Endothelial cell (in vitro differentiated cells): ENCODE measurements around the gene MSL3. TPM values are rescaled to one million over a fixed set of nuclear protein-coding genes. Genes with fewer than 3 reads are reported as not detected.

ENCODE experiments used
- DNase-seq: peaks from one replicate; pipeline ENCODE4 v3.0.0; 2021; ENCODE audit warnings: low spot score
- H3K27ac Mint-ChIP-seq: one replicate; pipeline ENCODE4 v1.8.0; 2021; ENCODE audit warnings: mixed read lengths, inconsistent platforms; ENCODE audit not compliant: unreplicated experiment
- H3K27me3 Mint-ChIP-seq: one replicate; pipeline ENCODE4 v1.8.0; 2021; ENCODE audit warnings: mild to moderate bottlenecking, moderate library complexity, mixed read lengths, inconsistent platforms; ENCODE audit not compliant: unreplicated experiment
- H3K36me3 Mint-ChIP-seq: one replicate; pipeline ENCODE4 v1.8.0; 2021; ENCODE audit warnings: mild to moderate bottlenecking, low read depth, mixed read lengths, inconsistent platforms; ENCODE audit not compliant: unreplicated experiment
- H3K4me1 Mint-ChIP-seq: one replicate; pipeline ENCODE4 v1.8.0; 2021; ENCODE audit warnings: mild to moderate bottlenecking, mixed read lengths, inconsistent platforms; ENCODE audit not compliant: unreplicated experiment
- H3K4me3 Mint-ChIP-seq: one replicate; pipeline ENCODE4 v1.8.0; 2021; ENCODE audit warnings: mild to moderate bottlenecking, mixed read lengths, inconsistent platforms; ENCODE audit not compliant: unreplicated experiment
- H3K9me3 Mint-ChIP-seq: one replicate; pipeline ENCODE4 v1.8.0; 2021; ENCODE audit warnings: mixed read lengths, inconsistent platforms; ENCODE audit not compliant: unreplicated experiment
- CTCF ChIP-seq: fragments of 200-600 bp; sonication (generic); IDR thresholded peaks from one replicate; pipeline ENCODE4 v1.5.0; 2021; ENCODE audit warnings: antibody characterized with exemption; ENCODE audit not compliant: unreplicated experiment
- long read RNA-seq: library from polyadenylated mRNA; unstranded; transcript quantifications from one replicate; pipeline ENCODE4 v2.0.0, GENCODE V29; 2020; ENCODE audit not compliant: unreplicated experiment
- total RNA-seq: library from RNA; stranded (reverse); fragmentation: NEBNext Ultra II Directional; extraction: Animal tissue kit (Norgen Biotek cat#: 25700); gene quantifications from one replicate; pipeline ENCODE4 v1.2.1, GENCODE V29; 2021; ENCODE audit not compliant: unreplicated experiment

The MSL3 gene
- total RNA-seq: 55.0 TPM
- long read RNA-seq, transcript MSL3-233 (12 exons, 2,507 nt): minor isoform, 8 of 31 reads
- long read RNA-seq, transcript MSL3-201 (13 exons, 2,364 nt): major isoform, 10 of 31 reads
- long read RNA-seq, partial matches to known transcripts: 5 of 31 reads
- long read RNA-seq, other reads (novel, unspliced or antisense): 3 of 31 reads

GRCh38 chrX:11757719-11758399 is at the start of gene MSL3:
MSL3 (plus strand) TSS chrX:11758237; CDS start chrX:11758264, 27 bp downstream.
- no peak for TF ChIP-seq CTCF
- Mint-ChIP-seq H3K4me1 (peaks cover 4% of the 10 kb centered on the region), H3K27ac (peak within 1 kb of the TSS; percentile 98), H3K9me3 (no peaks in the 10 kb centered on the region), H3K36me3 (no peaks in the 10 kb centered on the region), H3K27me3 (peaks cover 6% of the 10 kb centered on the region), H3K4me3 (peak within 1 kb of the TSS; percentile 98)
- peak; percentile 55 for DNase-seq

- no peak overlapping the region for H3K4me3 Mint-ChIP-seq
- DNase-seq: no peak
- H3K4me1 Mint-ChIP-seq: no peaks in the 10 kb centered on the region
- H3K27me3 Mint-ChIP-seq: peaks cover 2% of the 10 kb centered on the region
- TF ChIP-seq CTCF: no peak
- H3K36me3 Mint-ChIP-seq: no peaks in the 10 kb centered on the region
- H3K27ac Mint-ChIP-seq: no peak overlapping the region
- no peaks in the 10 kb centered on the region for H3K9me3 Mint-ChIP-seq
Observed at GRCh38 chrX:11722304-11722703, 35.7 kb upstream of the MSL3 start.

GRCh38 chrX:11724122-11725017 is 33.7 kb upstream of the MSL3 start:
- peaks cover 2% of the 10 kb centered on the region for H3K27me3 Mint-ChIP-seq
- no peaks in the 10 kb centered on the region for H3K4me1 Mint-ChIP-seq
- TF ChIP-seq CTCF: peak; percentile 65
- H3K9me3 Mint-ChIP-seq: no peaks in the 10 kb centered on the region
- no peak overlapping the region for H3K4me3 Mint-ChIP-seq
- H3K36me3 Mint-ChIP-seq: no peaks in the 10 kb centered on the region
- no peak overlapping the region for H3K27ac Mint-ChIP-seq
- peak; percentile 6 for DNase-seq

- H3K9me3 Mint-ChIP-seq: no peaks in the 10 kb centered on the region
- H3K36me3 Mint-ChIP-seq: no peaks in the 10 kb centered on the region
- DNase-seq: no peak
- peaks cover 2% of the 10 kb centered on the region for H3K27me3 Mint-ChIP-seq
- H3K4me1 Mint-ChIP-seq: no peaks in the 10 kb centered on the region
- TF ChIP-seq CTCF: no peak
- H3K27ac Mint-ChIP-seq: no peak overlapping the region
- no peak overlapping the region for H3K4me3 Mint-ChIP-seq
Observed at GRCh38 chrX:11725631-11726442, 32.2 kb upstream of the MSL3 start.
